Keratinocyte (primary cell): ENCODE data around the gene MAD1L1. TPM values are rescaled to one million over a fixed set of nuclear protein-coding genes. Genes with fewer than 3 reads are reported as not detected.

Source experiments
- DNase-seq: peaks from one replicate; pipeline ENCODE4 v3.0.0-alpha.2; 2011; ENCODE audit warnings: low read depth, missing footprints, low spot score
- FAIRE-seq: peaks from 2 replicates; lab custom pipeline; 2011; peaks lifted over from hg19 to GRCh38; lab: Jason Lieb, UNC
- H2AFZ ChIP-seq: 2 replicates; pipeline ENCODE4 v1.6.0; 2012; ENCODE audit warnings: low read length, control low read depth, inconsistent platforms; ENCODE audit not compliant: control insufficient read depth
- H3K27ac ChIP-seq: 2 replicates; pipeline ENCODE4 v1.5.1; 2011; ENCODE audit warnings: low read length; ENCODE audit not compliant: control insufficient read depth, insufficient read depth
- H3K27me3 ChIP-seq: 3 replicates; pipeline ENCODE4 v1.6.0; 2011; ENCODE audit warnings: low read length; ENCODE audit not compliant: control insufficient read depth, insufficient read depth; ENCODE audit errors: extremely low read depth
- H3K36me3 ChIP-seq, 2 experiments: 2 replicates in 1 of 2; 3 replicates in 1 of 2; pipeline ENCODE4 v1.5.1; 2011; ENCODE audit warnings: low read length in 2 of 2, mild to moderate bottlenecking in 1 of 2; ENCODE audit not compliant: control insufficient read depth in 2 of 2, insufficient read depth in 2 of 2; ENCODE audit errors: extremely low read depth in 1 of 2
- H3K4me1 ChIP-seq: 3 replicates; pipeline ENCODE4 v1.5.1; 2011; ENCODE audit warnings: low read length; ENCODE audit not compliant: control insufficient read depth, insufficient read depth; ENCODE audit errors: extremely low read depth
- H3K4me2 ChIP-seq: 3 replicates; pipeline ENCODE4 v1.6.0; 2011; ENCODE audit warnings: low read depth, low read length; ENCODE audit not compliant: control insufficient read depth, insufficient read depth; ENCODE audit errors: extremely low read depth
- H3K4me3 ChIP-seq, 3 experiments: fragments of 200-600 bp in 1 of 3; sonication (generic) in 1 of 3; 2 replicates in 2 of 3; 3 replicates in 1 of 3; pipeline ENCODE4 v1.5.1; 2011 to 2016; ENCODE audit warnings: low read length in 3 of 3, mild to moderate bottlenecking in 3 of 3, control low read depth in 2 of 3, inconsistent platforms in 1 of 3, low read depth in 1 of 3, mixed read lengths in 1 of 3, mixed run types in 1 of 3, moderate library complexity in 1 of 3; ENCODE audit not compliant: control insufficient read depth in 2 of 3, insufficient read depth in 2 of 3; ENCODE audit errors: extremely low read depth in 1 of 3
- H3K79me2 ChIP-seq: 2 replicates; pipeline ENCODE4 v1.6.0; 2012; ENCODE audit warnings: low read length; ENCODE audit not compliant: control insufficient read depth, insufficient read depth
- H3K9ac ChIP-seq: 3 replicates; pipeline ENCODE4 v1.6.0; 2011; ENCODE audit warnings: low read length; ENCODE audit not compliant: control insufficient read depth, insufficient read depth; ENCODE audit errors: extremely low read depth
- H3K9me1 ChIP-seq: 3 replicates; pipeline ENCODE4 v1.6.0; 2011; ENCODE audit warnings: low read length; ENCODE audit not compliant: control insufficient read depth, insufficient read depth; ENCODE audit errors: extremely low read depth
- H3K9me3 ChIP-seq: 2 replicates; pipeline ENCODE4 v1.5.1; 2012; ENCODE audit warnings: low read depth, low read length; ENCODE audit not compliant: control insufficient read depth
- H4K20me1 ChIP-seq: 3 replicates; pipeline ENCODE4 v1.6.0; 2011; ENCODE audit warnings: low read length; ENCODE audit not compliant: control insufficient read depth, insufficient read depth; ENCODE audit errors: extremely low read depth
- EZH2 ChIP-seq: IDR thresholded peaks from one replicate; pipeline ENCODE4 v1.6.1; 2012; ENCODE audit warnings: inconsistent platforms, mild to moderate bottlenecking, low read length, moderate library complexity
- dilution Hi-C: fragments of 300-500 bp; cut with MboI; formaldehyde crosslinking; loops from one replicate; pipeline ENCODE4 v1.7.0; 2020; ENCODE audit warnings: low sequenced_read_pairs; ENCODE audit not compliant: extremely low pct_ligation_motif_present
- polyA plus RNA-seq, 5 experiments: library from polyadenylated mRNA; depleted of rRNA in 3 of 5; stranded (reverse) in 3 of 5; stranded (forward) in 1 of 5; unstranded in 1 of 5; fragments of >200 nt; gene quantifications; 1 replicate in 1 of 5; 2 replicates in 3 of 5; 3 replicates in 1 of 5; pipeline versions ENCODE4 v1.2.1 to v1.2.3, GENCODE V29; 2011 to 2012; ENCODE audit warnings: missing spikeins in 2 of 5, low read depth in 1 of 5, low replicate concordance in 1 of 5
- TF ChIP-seq, protein P1 (sequence below), 3 experiments: IDR thresholded peaks in 1 of 3; conservative IDR thresholded peaks in 1 of 3; optimal IDR thresholded peaks in 1 of 3; 2 replicates in 2 of 3; 3 replicates in 1 of 3; pipeline versions ENCODE3 to v1.5.1; 2011; ENCODE audit warnings: low read length in 3 of 3, mild to moderate bottlenecking in 3 of 3, moderate library complexity in 2 of 3, control low read depth in 1 of 3, inconsistent platforms in 1 of 3; ENCODE audit not compliant: insufficient read depth in 2 of 3; ENCODE audit errors: extremely low read depth in 1 of 3

The MAD1L1 gene
- polyA plus RNA-seq, 1 donor (not counting 4 experiments of a cell fraction or from before 2014, with no cell fraction given) = 18.0 TPM

DNA sequence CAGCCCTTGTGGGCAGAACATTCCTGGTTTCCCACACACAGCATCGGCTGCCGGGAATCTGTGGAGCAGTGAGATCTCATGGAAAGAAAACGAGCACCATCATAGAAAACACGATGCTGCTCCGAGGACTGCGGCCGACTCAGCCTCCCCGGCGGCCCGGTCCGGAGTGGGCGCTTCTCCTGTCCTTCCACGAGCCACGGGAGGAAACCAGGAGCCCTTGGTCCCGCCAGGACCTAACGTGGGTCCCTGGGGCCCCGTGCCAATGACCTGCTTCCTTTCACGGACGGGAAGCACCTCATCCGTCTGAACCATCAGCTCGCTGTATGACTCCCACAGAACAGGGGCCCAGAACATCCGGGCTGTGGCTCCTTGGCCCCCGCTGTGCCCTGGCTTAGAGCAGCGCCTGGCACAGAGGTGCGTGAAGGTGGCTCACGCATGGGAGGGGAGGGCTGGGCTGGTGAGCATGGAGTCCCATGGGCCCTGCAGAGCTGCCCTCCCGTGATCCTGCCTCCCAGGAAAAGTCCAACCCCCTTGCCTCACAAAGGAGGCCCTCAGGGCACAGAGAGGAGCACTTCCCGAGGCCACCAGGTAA, 280.5 kb downstream of the MAD1L1 start:
- peaks cover 0 to 7% of the 10 kb centered on the region in 2 experiments for H3K36me3 ChIP-seq
- TF ChIP-seq, protein P1, sequence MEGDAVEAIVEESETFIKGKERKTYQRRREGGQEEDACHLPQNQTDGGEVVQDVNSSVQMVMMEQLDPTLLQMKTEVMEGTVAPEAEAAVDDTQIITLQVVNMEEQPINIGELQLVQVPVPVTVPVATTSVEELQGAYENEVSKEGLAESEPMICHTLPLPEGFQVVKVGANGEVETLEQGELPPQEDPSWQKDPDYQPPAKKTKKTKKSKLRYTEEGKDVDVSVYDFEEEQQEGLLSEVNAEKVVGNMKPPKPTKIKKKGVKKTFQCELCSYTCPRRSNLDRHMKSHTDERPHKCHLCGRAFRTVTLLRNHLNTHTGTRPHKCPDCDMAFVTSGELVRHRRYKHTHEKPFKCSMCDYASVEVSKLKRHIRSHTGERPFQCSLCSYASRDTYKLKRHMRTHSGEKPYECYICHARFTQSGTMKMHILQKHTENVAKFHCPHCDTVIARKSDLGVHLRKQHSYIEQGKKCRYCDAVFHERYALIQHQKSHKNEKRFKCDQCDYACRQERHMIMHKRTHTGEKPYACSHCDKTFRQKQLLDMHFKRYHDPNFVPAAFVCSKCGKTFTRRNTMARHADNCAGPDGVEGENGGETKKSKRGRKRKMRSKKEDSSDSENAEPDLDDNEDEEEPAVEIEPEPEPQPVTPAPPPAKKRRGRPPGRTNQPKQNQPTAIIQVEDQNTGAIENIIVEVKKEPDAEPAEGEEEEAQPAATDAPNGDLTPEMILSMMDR (optimal IDR thresholded peaks at IDR 0.05 in 1 of 3, IDR thresholded peaks at IDR 0.05 in 1 of 3, conservative IDR thresholded peaks at IDR 0.05 in 1 of 3; ENCODE audit: extremely low read depth in 1 of 3, insufficient read depth in 2 of 3, low read length in 3 of 3) = no peak
- TF ChIP-seq EZH2 = no peak
- DNase-seq = no peak
- H3K79me2 ChIP-seq = no peaks in the 10 kb centered on the region
- no peaks in the 10 kb centered on the region for H3K27me3 ChIP-seq
- H2AFZ ChIP-seq = no peak overlapping the region
- no peaks in the 10 kb centered on the region for H3K9me3 ChIP-seq
- H4K20me1 ChIP-seq = no peaks in the 10 kb centered on the region
- no peaks in the 10 kb centered on the region for H3K9me1 ChIP-seq
- H3K4me1 ChIP-seq = no peaks in the 10 kb centered on the region
- no peak for FAIRE-seq
- no peak overlapping the region for H3K4me3 ChIP-seq
- H3K27ac ChIP-seq = no peak overlapping the region
- H3K9ac ChIP-seq = no peak overlapping the region
- dilution Hi-C loops = no loop called here
- no peak overlapping the region for H3K4me2 ChIP-seq

DNA sequence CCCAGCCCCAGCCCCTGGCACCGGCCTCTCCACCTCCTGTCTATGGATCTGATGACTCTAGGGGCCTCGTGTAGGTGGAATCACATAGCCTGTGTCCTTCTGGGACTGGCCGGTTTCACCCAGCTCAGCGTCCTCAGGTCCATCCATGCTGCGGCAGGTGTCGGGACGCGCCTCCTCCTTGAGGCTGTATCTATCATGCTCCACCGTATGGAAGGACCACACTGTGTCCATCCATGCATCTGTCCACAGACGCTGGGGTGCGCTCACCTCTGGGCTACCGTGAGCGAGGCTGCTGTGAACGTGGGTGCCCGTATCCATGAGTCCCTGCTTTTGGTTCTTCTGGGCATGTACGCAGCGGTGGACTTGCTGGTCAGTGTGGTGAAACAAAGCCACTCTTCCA, 281.1 kb downstream of the MAD1L1 start:
- Histone ChIP-seq H3K4me1 (no peaks in the 10 kb centered on the region), H3K36me3 (peaks cover 0 to 6% of the 10 kb centered on the region in 2 experiments), H3K9ac (no peak overlapping the region), H3K9me1 (no peaks in the 10 kb centered on the region), H2AFZ (no peak overlapping the region), H3K4me2 (no peak overlapping the region), H3K79me2 (no peaks in the 10 kb centered on the region), H3K9me3 (no peaks in the 10 kb centered on the region), H4K20me1 (no peaks in the 10 kb centered on the region), H3K27ac (no peak overlapping the region), H3K27me3 (no peaks in the 10 kb centered on the region), H3K4me3 (no peak overlapping the region)
- no peak for FAIRE-seq
- no peak for DNase-seq
- dilution Hi-C loops = no loop called here
- TF ChIP-seq, protein P1 (optimal IDR thresholded peaks at IDR 0.05 in 1 of 3, IDR thresholded peaks at IDR 0.05 in 1 of 3, conservative IDR thresholded peaks at IDR 0.05 in 1 of 3; ENCODE audit: extremely low read depth in 1 of 3, insufficient read depth in 2 of 3, low read length in 3 of 3) = no peak
- no peak for TF ChIP-seq EZH2
